PC-3 (cell line): ENCODE results near the gene WHAMM.

Experiments used
- EZH2 ChIP-seq: fragments of 300-600 bp; sonication (generic); IDR thresholded peaks from one replicate; pipeline ENCODE4 v1.6.1; 2017; ENCODE audit warnings: antibody characterized with exemption, mild to moderate bottlenecking, low read length; ENCODE audit not compliant: unreplicated experiment
- TF ChIP-seq, protein P1 (sequence below): fragments of 300-600 bp; sonication (generic); conservative IDR thresholded peaks from 2 replicates; pipeline ENCODE4 v1.5.1; 2017; ENCODE audit warnings: antibody characterized with exemption, low read depth, mild to moderate bottlenecking, low read length

- TF ChIP-seq, protein P1, sequence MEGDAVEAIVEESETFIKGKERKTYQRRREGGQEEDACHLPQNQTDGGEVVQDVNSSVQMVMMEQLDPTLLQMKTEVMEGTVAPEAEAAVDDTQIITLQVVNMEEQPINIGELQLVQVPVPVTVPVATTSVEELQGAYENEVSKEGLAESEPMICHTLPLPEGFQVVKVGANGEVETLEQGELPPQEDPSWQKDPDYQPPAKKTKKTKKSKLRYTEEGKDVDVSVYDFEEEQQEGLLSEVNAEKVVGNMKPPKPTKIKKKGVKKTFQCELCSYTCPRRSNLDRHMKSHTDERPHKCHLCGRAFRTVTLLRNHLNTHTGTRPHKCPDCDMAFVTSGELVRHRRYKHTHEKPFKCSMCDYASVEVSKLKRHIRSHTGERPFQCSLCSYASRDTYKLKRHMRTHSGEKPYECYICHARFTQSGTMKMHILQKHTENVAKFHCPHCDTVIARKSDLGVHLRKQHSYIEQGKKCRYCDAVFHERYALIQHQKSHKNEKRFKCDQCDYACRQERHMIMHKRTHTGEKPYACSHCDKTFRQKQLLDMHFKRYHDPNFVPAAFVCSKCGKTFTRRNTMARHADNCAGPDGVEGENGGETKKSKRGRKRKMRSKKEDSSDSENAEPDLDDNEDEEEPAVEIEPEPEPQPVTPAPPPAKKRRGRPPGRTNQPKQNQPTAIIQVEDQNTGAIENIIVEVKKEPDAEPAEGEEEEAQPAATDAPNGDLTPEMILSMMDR: no peak
- TF ChIP-seq EZH2: no peak
These were observed 790 bp upstream of the WHAMM start for GRCh38 chr15:82808634-82809041.
